Dermis microvascular lymphatic vessel endothelial cell (primary cell): ENCODE measurements around the gene BTBD9. TPM values are rescaled to one million over a fixed set of nuclear protein-coding genes. Genes with fewer than 3 reads are reported as not detected.
A peak's percentile ranks its signal among the peaks of the same experiment; 100 is the strongest.

Source experiments
- DNase-seq, 2 donors: peaks; one replicate each; pipeline versions ENCODE4 v3.0.0 to v3.0.0-alpha.2; 2010; ENCODE audit warnings: low read depth in 2 of 2
- total RNA-seq: library from RNA; depleted of rRNA; stranded (reverse); fragments of >200 nt; gene quantifications from 2 replicates; pipeline ENCODE4 v1.2.1, GENCODE V29; 2014

Gene BTBD9
- total RNA-seq = 6.7 and 8.6 TPM in 2 replicates

DNA sequence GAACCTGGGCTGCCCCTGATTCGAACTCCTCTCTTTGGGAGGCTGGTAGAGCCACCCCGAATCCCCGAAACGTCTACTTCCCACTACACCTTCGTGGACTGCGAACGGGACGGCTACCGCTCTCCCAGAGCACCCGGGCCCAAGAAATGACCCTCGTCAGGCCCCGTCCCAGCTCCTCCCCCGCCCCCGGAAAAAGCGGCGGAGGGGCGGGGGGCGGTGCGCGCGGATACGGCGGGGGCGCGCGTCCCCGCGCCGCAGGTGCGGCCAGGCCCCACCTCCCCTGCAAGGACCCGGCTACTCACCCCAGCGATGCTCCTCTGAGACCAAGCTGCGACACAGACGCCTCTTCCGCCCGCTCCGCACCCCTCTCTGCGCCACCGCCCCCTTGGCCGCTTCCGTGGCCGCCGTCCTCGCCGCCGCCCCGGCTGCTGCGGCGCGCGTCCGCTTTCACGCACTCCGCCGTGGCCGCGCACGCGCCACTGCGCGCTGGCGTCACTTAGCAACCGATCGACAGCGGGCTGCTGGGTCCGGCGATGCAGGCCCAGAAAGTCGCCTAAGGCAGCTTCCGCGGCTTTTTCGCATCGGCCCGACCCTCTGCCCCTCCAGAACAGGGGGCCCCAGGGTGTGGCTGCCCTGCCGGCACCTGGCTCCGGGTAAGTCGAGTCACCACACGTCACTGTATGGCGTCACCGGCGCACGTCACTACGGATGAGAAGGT lies at the start of gene BTBD9:
BTBD9 (minus strand) TSS at position 432 of the 718 bp plus-strand sequence.
- DNase-seq = peak; percentile 65 to 83

DNA sequence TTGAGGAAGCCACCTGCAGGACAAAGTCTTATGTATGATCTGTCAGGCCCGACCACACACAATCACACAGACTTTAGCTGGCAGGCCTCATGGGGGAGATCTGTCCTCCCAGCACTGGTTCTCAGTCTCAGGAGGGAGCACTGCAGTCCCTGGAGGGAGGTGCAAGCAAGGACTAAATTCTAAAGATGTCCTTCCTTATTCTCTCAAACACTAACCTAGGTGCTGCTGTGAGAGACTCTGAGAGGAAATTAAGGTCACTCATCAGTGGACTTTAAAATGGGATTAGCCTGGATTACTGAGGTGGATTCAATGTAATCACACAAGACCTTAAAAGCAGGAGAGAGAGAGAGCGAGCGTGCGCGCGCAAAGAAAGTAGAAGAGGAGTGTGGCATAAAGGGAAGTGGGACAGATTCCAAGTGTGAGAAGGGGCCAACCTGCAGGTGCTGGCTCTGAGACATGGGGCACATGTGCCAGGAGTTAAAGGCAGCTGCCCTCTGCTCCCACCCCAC lies 48.9 kb upstream of the BTBD9 start:
- no peak for DNase-seq

DNA sequence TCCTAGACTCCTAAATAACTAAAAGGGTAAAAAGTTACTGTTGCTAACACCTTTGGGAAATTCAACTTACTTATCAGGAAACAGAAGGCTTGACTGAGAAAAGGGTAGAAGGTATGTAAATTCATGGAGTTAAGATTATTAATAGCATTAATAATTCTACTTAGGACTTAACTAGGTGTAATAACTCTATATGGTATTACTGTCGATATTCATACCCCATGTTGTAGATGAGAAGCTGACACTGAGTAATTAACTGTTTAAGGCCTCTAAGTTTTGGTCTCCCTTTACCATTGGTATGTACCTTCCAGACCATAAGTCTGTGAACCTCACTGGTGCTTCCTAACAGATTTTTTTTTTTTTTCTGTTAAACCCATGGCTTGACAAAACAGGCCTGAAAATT lies 47.8 kb upstream of the BTBD9 start:
- DNase-seq = no peak

DNA sequence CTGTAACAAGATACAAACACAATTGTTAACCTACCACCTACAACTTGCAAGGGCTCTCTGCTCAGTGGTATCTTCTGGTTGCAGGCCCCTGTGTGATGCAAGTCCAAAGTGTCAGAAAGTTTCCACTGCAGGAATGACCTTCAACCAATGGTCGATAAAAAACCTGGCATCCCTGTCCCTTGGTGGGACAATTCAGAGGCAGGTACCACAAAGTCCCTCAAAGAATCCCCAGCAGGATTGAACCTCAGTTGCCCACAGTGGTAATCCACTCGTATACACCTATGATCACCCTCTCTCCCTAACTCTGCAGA lies 47.3 kb upstream of the BTBD9 start:
- no peak for DNase-seq

DNA sequence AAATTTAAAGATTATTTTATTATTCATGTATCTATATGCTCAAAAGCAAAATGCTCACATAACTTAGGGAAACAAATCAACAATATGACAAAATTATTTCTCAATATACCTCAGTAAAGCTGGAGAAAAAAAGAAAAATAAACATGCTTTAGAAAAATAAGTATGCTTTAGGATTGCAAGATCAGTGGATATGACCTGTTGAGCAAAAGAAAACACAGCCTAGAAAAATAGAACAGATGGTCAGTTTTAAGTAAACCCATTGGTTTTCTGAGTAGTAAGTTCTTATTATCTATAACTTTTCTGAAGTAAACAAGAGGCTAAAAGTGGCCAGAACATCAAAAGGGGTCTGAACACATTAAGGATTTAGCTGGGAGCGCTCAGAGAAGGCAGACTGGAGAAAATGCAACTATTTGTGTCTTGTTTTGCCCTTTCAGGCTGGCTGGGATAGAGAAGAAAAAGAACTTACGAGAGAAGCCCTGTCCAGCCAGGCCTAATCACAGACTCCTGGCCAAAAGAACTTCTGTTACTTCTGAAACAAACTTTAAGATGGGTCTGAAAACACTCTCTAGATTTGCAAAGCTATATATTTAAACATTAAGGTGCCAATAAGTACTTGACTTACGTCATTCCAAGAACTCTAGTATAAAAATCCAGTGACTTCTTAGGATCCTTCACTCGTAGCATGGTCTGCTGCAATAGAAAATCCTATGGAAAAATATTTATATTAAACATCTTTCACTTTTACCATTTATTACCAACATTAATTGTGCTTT lies 46.7 kb upstream of the BTBD9 start:
- no peak for DNase-seq

DNA sequence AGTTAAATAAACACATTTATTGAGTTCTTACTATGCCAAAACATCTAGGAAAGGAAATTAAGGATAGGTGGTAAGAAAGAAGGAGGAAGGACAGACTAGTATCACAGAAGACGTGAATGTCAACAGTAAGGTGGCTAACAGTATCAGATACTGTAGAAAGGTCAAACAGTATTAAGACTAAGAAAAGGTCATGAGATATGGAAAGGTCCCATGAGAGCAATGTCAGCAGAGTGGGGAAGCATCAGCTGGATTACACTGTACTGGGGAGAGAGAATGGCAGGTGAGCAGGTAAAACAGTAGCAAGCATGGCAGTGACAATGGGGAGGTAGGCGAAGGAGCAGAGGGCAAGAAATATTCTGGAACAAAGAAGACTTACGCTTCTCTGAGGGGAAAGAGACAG lies 45.2 kb upstream of the BTBD9 start:
- DNase-seq = no peak

DNA sequence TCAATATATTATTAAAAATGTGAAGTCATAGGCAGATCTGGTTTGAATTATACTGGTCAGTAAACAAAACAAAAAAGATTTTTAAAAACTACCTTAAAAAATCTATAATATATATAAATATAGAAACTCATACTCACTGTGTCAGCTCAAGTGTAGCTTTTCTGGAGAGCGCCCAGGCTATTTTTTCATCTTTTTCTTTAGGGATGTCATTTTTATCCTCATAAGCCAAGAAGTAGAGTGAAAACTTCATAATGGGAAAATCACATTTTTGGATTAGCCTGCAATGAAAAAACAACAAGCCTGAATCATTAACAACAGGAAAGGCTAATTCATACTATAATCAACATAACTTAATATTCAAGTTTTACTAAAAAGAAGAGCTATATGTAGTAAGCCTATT lies 44.5 kb upstream of the BTBD9 start:
- DNase-seq = no peak

DNA sequence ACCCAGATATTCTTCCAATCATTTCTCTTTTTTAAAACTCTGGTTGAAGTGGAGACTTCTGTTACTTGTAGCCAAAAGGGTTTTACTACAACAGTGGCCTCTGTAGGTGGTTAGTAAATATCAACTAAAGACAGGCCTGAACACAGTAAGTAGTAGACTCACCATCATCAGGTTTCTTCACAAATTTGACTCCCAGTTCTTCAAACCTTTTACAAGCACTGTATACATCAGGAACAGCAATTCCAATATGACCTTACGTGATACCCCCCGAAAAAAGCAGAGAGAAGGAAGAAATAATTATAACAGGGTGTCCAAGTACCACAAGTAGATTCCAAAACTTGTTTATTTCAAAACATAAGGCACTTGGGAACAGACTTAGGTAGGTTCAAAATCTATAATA lies 42.1 kb upstream of the BTBD9 start:
- DNase-seq = no peak

DNA sequence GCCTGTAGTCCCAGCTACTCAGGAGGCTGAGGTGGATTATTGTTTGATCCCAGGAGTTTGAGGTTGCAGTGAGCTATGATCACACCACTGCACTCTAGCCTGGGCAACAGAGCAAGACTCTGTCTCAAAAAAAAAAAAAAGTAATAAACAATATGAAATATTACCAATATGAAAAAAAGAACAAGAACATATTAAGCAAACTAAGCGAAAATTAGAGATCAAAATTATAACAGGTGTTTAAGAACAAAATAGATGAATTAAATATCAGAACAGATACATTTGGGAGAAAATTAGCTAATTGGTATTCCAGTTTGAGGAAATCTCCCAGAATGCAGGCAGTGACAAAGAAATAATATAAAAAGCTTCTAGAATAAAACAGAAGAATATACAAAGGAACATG lies 39.9 kb upstream of the BTBD9 start:
- no peak for DNase-seq

DNA sequence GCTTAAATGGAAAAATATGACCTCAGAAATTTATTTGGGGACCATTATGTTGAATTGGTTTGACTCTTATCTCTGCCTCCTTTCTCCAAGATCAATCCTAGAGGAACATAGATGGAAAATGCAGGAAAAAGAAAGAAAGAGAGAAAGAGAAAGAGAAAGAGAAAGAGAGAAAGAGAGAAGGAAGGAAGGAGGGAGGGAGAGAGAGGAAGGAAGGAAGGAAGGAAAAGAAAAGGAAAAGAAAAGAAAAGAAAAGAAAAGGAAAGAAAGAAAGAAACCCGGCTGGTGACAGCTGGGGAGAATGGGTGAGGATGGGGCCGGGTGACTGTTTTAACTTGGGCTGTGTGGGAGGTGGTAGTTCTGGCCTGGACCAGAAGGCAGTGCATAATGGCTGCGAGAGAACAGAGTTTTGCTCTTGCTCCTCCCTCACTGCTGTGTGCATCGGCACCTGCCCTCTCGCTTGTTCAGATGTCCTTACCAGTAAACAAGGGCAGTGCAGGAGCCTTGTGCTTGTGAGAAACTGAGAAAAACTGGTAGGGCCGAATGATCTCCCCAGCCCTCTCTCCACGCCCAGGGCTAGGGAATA lies 38.5 kb upstream of the BTBD9 start:
- no peak for DNase-seq

DNA sequence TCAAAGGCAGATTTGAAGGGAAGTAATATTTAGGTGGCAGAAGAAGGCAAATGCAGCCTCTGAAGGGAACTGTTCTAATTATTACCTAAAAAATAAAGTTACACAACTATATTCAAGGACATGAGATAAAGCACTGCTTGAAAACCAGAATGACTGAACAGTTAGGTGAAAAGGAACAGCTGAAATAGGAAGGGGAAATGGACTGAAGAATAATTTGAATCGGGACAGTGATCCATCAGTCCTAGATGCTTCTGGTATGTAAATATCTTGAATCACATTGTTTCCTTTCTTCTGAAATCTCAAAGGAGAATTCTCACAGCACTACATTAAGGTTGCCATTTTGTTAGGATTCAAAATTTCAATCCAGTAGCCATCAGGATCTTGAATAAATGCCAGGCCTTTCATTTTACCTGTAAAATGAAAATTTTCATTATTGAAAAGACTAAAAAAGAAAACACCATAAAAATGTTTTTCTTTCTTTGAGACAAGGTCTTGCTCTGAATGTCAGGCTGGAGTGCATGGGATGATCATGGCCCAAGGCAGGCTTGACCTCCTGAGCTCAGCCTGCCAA lies 37.3 kb upstream of the BTBD9 start:
- DNase-seq = no peak

DNA sequence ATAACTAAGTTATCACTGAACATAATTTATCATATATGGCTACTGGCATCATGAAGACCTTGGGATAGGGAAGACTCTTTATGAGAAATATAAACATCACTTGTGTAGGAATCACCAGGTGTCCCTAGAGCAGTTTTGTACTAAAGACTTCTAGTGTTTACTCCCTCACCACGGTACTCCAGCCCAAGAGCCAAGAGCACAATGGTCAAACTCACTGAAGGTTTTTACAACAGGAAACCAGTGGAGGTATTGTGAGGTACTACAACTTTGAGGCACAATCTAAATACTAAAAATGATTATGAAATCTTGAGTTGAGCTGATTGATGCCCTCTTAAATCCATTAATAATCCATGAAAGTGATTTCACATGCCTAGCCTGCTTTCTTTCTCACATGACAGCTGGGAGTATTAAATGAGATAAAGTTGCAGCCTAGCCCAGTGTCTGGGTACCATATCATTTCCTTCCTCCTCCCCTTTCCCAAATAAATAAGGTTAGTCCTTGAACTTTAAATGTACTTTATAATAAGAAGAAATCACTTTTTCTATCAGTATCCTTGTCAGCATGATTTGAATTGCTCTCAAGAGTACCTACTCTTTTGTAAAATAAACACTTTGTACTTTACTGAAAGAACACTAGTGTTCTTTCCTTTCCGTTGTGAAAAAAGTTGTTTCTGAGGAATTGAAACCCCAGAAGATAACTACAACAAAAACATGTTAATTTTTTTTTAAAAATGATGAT lies 36.7 kb upstream of the BTBD9 start:
- DNase-seq = no peak

DNA sequence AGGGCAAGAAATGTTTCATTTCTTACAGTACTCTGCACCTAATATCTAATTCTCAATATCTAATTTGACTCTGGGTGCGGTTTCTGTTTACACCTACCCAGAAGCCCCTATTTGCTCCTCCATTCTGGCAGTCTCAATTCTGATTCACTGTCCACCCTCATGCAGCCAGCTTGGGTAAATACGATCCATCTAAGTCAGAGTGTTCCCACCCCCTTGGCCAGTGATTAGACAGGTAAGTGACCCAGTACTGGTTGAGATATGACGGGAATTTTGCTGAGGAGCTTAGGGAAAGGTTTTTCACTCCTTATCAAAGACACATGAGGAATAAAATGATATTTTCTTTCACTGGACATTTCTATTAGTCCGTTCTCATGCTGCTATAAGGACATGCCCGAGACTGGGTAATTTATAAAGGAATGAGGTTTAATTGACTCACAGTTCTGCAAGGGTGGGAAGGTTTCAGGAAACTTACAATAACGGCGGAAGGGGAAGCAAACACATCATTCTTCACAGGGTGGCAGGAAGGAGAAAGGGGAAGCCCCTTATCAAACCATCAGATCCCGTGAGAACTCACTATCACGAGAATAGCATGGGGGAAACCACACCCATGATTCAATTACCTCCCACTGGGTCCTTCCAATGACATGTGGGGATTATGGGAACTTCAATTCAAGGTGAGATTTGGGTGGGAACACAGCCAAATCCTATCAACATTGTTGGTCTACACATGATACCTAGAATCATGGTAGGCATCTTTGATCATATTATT lies 33.9 kb upstream of the BTBD9 start:
- peak in 1 of 2 donors; percentile 50 for DNase-seq

DNA sequence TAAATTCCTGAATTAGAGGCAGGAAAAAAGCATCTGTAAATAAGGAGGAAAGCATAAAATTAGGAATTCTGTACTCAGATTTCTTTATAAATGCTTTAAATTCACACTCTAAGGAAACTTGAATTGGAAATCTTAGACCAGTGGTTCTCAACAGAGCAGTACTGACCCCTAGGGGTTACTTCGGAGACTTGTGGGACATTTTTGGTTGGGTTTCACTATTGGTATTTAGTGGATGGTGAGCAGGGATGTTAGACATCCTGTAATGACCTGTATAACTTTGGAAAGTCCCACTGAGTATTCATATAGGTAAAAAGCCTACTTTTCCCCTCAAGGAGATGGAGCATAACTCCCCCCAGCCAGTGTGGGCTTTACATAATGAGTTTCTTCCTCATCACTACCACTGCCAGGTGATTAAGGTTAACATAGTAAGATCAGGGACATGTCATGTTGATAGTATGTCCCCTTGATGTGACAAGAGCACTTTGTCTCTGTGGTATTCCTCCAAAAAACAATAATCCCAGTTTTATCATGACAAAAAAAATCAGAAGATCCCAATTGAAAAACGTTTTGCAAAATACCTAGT lies 32.2 kb upstream of the BTBD9 start:
- peak; percentile 16 to 66 for DNase-seq

DNA sequence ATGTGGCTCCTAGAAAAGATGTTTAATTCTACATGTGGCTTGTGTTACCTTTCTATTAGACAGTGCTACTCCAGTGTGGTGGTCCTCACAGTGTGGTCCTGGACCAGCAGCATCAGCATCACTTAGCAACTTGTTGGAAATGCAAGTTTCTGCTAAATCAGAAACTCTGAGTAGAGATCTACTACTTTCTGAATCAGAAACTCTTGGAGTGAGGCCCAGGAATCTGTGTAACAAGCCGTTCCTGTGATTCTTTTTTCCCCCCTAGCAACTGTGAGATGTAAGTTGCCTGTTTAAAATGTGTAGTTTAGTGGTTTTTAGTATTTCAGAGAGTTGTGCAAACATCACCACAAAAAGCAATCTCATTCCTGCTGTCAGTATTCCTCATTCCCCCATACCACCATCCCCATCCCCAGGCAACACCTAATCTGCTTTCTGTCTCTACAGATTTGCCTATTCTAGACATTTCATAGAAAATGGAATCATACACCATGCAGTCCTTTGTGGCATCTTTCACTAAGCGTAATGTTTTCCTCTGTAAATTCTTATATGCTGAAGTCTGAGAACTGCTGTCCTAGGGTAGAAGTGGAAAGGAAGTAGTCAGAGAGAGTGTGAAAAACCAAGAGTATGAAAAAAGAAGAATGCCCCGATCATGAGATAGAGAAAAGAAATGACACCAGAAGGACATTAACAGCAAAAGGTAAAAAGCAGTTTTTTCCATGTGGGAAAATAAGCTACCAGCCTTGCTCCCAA lies 18.9 kb upstream of the BTBD9 start:
- no peak for DNase-seq

DNA sequence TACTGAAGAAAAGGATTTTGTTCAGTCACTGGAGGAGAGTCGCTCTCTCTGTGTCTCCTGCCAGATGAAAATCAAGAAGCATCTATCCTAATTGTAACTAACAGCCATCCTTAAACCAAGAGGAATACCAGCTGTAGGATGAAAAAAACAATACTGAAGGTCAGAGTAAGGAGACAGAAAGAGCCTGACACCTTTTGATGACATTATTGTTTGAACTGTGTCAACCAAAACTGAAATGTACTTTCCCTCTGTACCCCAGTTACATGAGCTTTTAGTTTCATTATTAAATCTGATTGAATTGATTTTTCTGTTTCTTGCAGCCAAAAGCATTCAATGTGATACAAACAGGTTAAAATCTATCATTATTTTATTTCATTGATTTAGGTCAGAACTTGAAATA lies 17.2 kb upstream of the BTBD9 start:
- DNase-seq = no peak

DNA sequence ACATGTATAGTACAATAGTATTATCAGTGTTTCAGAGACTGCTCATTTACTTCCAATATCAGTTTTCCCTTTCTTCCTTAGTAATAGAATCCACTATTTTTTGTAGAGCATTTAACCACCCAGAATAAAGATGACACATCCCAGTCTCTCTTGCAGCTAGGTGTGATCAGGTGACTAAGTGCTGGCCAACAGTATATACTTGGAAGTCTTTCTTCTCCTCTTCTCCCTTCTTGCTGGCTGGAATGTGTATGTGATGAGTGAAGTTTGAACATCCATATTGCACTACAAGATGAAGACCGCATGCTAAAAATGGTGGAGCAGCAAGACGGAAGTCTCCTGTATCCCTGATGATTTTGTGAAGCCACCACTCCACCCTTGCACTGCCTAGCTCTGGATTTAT lies 14.5 kb upstream of the BTBD9 start:
- no peak for DNase-seq

DNA sequence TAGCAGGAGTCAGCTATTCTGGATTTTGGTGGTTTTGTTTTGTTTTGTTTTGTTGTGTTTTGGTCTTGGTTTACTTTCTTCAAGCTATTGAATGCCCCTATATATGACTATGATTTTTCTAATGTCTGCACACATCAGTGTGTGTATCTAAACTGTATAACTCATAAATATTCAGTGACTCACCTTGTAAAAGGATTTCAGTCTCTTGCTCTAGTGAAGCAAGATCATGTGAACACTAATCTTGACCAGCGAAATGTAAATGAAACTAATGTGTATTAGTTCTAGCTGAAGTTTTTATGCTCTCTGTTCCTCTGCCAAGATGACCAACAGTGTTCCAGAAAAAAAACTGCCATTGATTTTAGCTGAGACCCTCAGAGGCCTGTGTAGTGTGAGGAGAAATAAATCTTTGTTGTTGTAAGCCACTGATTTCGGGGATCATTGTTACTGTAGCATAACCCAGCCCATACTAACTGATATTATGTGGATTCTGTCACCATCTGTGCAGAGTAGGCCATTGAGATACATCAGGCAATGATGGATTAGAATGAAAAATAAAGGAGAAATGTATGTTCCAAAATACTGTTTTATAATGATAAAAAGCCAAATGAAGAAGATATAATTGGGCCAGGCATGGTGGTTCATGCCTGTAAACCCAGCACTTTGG lies 11.5 kb upstream of the BTBD9 start:
- no peak for DNase-seq

DNA sequence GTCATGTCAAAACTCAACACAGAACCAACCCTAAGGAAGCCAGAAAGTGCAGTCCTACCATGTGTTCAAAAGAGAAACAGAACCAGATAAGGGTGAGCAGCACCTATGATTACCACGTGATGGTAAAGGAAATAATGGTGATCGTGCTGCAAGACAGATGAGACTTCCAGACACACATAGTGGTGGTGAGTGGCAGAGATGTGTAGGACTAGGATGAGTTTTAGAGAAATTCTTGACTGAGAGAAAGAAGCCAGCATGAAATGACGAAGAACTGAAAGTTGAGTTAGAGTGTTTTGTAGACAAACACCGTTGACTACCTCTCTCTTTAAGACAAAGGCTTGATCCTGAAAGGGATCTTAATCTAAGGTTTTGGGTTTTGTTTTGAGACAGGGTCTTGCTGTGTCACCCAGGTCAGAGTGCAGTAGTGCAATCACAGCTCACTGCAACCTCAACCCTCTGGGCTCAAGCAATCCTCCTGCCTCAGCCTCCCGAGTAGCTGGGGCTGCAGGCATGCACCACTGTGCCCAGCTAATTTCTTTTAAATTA lies 10.6 kb upstream of the BTBD9 start:
- no peak for DNase-seq
